ENCODE data around the gene COL9A1.

COL9A1 gene

DNA sequence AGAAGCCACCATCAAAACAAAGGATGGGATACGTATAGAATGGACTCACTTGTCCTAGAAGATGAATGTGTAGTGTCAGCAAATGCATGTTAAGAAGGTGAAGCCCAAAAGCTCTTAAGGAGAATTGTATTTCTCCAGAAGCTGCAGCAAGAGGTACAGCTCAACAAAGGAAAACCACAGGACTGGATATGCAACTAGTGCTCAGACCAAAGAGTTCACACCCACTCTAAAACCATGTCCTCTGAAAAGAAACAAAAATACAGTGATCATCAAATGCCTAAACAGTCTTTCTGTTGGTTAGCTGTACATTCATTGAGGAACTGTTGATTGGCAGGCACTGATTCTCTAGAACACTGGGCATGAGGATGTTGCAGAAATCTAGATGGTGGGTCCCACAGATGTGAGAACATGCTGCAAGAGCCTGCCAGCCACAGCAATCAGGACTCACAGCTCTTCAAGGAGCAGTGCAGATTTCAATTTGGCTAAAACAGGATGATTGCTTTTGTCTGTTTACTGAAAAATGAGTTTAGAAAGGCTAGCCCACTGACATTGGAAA lies 94.6 kb downstream of the COL9A1 start:
- DNase-seq (ENCODE audit: low read depth in 2 of 2) = no peak
- TF ChIP-seq, protein P1, sequence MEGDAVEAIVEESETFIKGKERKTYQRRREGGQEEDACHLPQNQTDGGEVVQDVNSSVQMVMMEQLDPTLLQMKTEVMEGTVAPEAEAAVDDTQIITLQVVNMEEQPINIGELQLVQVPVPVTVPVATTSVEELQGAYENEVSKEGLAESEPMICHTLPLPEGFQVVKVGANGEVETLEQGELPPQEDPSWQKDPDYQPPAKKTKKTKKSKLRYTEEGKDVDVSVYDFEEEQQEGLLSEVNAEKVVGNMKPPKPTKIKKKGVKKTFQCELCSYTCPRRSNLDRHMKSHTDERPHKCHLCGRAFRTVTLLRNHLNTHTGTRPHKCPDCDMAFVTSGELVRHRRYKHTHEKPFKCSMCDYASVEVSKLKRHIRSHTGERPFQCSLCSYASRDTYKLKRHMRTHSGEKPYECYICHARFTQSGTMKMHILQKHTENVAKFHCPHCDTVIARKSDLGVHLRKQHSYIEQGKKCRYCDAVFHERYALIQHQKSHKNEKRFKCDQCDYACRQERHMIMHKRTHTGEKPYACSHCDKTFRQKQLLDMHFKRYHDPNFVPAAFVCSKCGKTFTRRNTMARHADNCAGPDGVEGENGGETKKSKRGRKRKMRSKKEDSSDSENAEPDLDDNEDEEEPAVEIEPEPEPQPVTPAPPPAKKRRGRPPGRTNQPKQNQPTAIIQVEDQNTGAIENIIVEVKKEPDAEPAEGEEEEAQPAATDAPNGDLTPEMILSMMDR (IDR thresholded peaks at IDR 0.05; ENCODE audit: low read depth, low read length) = no peak
- no peak overlapping the region for H3K4me3 ChIP-seq (replicated peaks in 1 of 2; ENCODE audit: low read depth in 2 of 2, low read length in 2 of 2)

DNA sequence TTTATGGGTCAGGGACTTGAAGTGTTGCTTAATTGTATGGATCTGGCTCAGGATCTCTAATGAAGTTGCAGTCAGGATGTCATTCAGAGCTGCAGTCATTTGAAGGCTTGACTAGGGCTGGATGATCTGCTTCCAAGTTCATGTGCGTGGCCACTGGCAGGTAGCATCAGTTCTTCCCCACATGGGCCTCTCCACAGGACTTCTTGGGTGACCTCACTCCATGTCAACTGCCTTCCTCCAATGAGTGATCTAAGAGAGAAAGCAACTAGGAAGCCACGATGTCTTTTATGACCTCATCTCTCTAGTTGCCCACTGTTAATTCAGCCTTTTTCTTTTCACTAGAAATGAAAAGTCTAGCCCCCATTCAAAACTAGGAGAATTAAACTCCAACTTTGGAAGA lies 104.1 kb downstream of the COL9A1 start:
- no peak for DNase-seq (ENCODE audit: low read depth in 2 of 2)
- TF ChIP-seq, protein P1 (IDR thresholded peaks at IDR 0.05; ENCODE audit: low read depth, low read length) = no peak
- no peak overlapping the region for H3K4me3 ChIP-seq (replicated peaks in 1 of 2; ENCODE audit: low read depth in 2 of 2, low read length in 2 of 2)

DNA sequence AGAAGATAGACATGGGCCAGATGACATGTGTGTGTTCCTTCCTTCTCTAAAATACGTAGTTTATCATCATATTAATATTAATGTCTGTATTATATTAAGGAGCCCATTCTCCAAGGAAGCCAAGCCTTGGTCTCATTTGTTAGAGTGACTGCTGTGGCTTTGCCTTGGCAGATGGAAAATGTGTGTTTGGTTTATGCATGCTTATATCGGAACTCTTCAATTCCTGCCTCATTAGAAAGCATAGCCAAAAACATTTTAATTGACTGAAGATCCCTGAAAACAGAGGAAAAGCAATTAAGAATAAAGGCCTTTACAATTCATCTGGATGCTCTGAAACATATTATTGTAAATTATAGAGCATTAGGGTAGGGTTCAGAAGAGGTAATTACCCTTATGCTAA lies 106.4 kb downstream of the COL9A1 start:
- H3K4me3 ChIP-seq (replicated peaks in 1 of 2; ENCODE audit: low read depth in 2 of 2, low read length in 2 of 2) = no peak overlapping the region
- DNase-seq (ENCODE audit: low read depth in 2 of 2) = no peak
- TF ChIP-seq, protein P1 (IDR thresholded peaks at IDR 0.05; ENCODE audit: low read depth, low read length) = no peak

DNA sequence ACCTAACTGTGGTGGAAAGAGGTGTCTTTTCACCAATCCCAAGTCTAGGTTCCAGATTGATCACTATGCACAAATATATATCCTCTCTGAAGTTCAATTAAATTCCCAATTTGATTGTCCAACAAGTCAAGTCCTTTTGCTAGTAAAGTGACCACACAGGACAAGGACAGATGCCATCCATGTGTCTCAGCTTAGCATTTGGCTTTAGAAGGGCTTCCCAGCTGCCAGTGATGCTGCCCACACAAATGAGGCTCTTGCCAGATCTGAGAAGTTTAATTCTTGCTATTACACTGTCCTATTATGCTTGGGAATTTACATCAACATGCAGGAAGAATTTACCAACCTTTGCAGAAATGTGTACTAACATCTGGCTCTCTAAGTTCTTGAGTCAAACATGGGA lies 108.5 kb downstream of the COL9A1 start:
- H3K4me3 ChIP-seq (replicated peaks in 1 of 2; ENCODE audit: low read depth in 2 of 2, low read length in 2 of 2) = no peak overlapping the region
- TF ChIP-seq, protein P1 (IDR thresholded peaks at IDR 0.05; ENCODE audit: low read depth, low read length) = no peak
- no peak for DNase-seq (ENCODE audit: low read depth in 2 of 2)

DNA sequence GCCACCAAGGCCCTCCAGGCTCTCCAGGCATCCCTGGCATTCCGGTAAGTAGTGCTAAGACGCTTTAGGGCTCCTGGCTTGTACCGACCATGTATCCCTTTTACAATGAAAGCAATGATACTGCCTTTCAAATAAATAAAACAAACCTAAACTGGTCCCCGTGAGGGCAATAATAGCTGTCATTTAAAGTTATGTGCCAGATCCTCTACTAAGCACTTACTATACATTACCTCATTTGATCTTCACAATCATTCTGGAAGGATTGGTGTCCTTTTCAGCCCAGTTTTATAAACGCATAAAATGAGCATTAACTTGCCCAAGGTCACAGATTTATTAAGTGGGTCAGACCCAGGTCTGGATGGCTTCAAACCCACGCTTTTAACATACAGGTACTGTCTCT lies 114.7 kb downstream of the COL9A1 start:
- TF ChIP-seq, protein P1 (IDR thresholded peaks at IDR 0.05; ENCODE audit: low read depth, low read length) = no peak
- DNase-seq (ENCODE audit: low read depth in 2 of 2) = no peak
- no peak overlapping the region for H3K4me3 ChIP-seq (replicated peaks in 1 of 2; ENCODE audit: low read depth in 2 of 2, low read length in 2 of 2)

DNA sequence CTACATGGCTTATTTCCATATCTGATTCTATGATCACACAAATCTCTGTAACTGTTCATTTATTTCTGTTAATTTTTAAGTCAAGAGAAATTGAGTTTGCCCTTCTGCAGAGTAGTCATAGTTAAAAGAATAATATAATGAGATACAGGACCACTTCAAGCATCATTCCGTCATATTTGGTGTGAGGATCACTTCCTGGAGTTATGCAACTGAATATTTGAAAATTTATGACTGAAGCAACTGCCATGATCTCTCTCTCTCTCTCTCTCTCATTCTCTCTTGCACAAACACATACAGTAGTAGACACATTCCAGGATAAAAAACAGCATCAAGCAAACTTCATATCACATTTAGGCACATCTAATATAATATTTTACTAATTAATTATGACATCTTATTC lies 116.4 kb downstream of the COL9A1 start:
- H3K4me3 ChIP-seq (replicated peaks in 1 of 2; ENCODE audit: low read depth in 2 of 2, low read length in 2 of 2) = no peak overlapping the region
- peak in 1 of 2 donors; percentile 63 for DNase-seq (ENCODE audit: low read depth in 2 of 2)
- TF ChIP-seq, protein P1 (IDR thresholded peaks at IDR 0.05; ENCODE audit: low read depth, low read length) = no peak

DNA sequence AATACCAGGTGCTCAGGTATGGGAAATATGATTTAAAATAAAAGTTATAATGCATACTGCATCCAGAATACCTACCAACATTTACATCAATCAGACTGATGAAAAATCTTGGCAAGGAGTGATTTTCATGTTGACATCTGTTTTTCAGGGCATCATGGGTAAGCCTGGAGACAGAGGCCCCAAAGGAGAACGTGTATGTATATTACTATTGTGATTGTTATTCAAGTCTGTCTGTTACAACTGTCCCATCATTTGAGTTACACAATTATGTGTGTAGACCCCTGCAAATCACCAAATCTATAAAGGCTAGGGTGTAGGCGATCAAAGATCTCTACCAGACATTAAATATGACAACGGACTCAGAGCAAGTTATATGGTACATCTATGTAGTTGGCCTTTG lies 118.2 kb downstream of the COL9A1 start:
- TF ChIP-seq, protein P1 (IDR thresholded peaks at IDR 0.05; ENCODE audit: low read depth, low read length) = no peak
- DNase-seq (ENCODE audit: low read depth in 2 of 2) = no peak
- no peak overlapping the region for H3K4me3 ChIP-seq (replicated peaks in 1 of 2; ENCODE audit: low read depth in 2 of 2, low read length in 2 of 2)

Measured in cardiac fibroblast (primary cell).